Progenitor cell of endocrine pancreas (in vitro differentiated cells): Measurements from ENCODE around the gene PLXNC1. TPM values are rescaled to one million over a fixed set of nuclear protein-coding genes. Genes with fewer than 3 reads are reported as not detected.

Experiments
- DNase-seq: peaks from one replicate; pipeline ENCODE4 v3.0.0; 2021; ENCODE audit warnings: low spot score; ENCODE audit not compliant: unreplicated experiment
- H3K27ac Mint-ChIP-seq: 2 replicates; pipeline ENCODE4 v1.8.0; 2021; ENCODE audit warnings: mild to moderate bottlenecking, moderate library complexity, mixed read lengths
- H3K27me3 Mint-ChIP-seq: 2 replicates; pipeline ENCODE4 v1.8.0; 2021; ENCODE audit warnings: mixed read lengths
- H3K36me3 Mint-ChIP-seq: 2 replicates; pipeline ENCODE4 v1.8.0; 2022; ENCODE audit warnings: mixed read lengths; ENCODE audit not compliant: insufficient read depth
- H3K4me1 Mint-ChIP-seq: 2 replicates; pipeline ENCODE4 v1.8.0; 2021; ENCODE audit warnings: low read depth, mixed read lengths
- H3K4me3 Mint-ChIP-seq: 2 replicates; pipeline ENCODE4 v1.8.0; 2021; ENCODE audit warnings: low read depth, mild to moderate bottlenecking, moderate library complexity, mixed read lengths
- H3K9me3 Mint-ChIP-seq: 2 replicates; pipeline ENCODE4 v1.8.0; 2021; ENCODE audit warnings: low read depth, mixed read lengths
- CTCF ChIP-seq: fragments of 200-600 bp; sonication (generic); IDR thresholded peaks from one replicate; pipeline ENCODE4 v1.5.0; 2021; ENCODE audit warnings: antibody characterized with exemption, mild to moderate bottlenecking; ENCODE audit not compliant: unreplicated experiment
- total RNA-seq: library from RNA; stranded (reverse); gene quantifications from 2 replicates; pipeline ENCODE4 v1.2.1, GENCODE V29; 2021

Gene PLXNC1
- total RNA-seq, 1 donor from 2014 or later = 25.7 TPM

- Mint-ChIP-seq H3K4me1 (no peaks in the 10 kb centered on the region), H3K27ac (no peak overlapping the region), H3K4me3 (no peak overlapping the region), H3K36me3 (peaks cover 13% of the 10 kb centered on the region), H3K27me3 (no peaks in the 10 kb centered on the region), H3K9me3 (no peaks in the 10 kb centered on the region)
- TF ChIP-seq CTCF = no peak
- DNase-seq = no peak
These were observed 119.6 kb downstream of the PLXNC1 start for GRCh38 chr12:94267921-94268471.

GRCh38 chr12:94269316-94269999, 121.1 kb downstream of the PLXNC1 start:
- Mint-ChIP-seq H3K9me3 (no peaks in the 10 kb centered on the region), H3K36me3 (peaks cover 12% of the 10 kb centered on the region)

GRCh38 chr12:94271351-94271750, 123.0 kb downstream of the PLXNC1 start:
- no peak for TF ChIP-seq CTCF
- Mint-ChIP-seq H3K9me3 (no peaks in the 10 kb centered on the region), H3K4me3 (no peak overlapping the region), H3K27me3 (no peaks in the 10 kb centered on the region), H3K27ac (no peak overlapping the region), H3K36me3 (peaks cover 4% of the 10 kb centered on the region), H3K4me1 (no peaks in the 10 kb centered on the region)
- no peak for DNase-seq

More at GRCh38 chr12:94269316-94269999, 121.1 kb downstream of the PLXNC1 start:
- no peaks in the 10 kb centered on the region for H3K27me3 Mint-ChIP-seq
- DNase-seq = no peak
- no peaks in the 10 kb centered on the region for H3K4me1 Mint-ChIP-seq
- H3K27ac Mint-ChIP-seq = no peak overlapping the region
- H3K4me3 Mint-ChIP-seq = no peak overlapping the region
- no peak for TF ChIP-seq CTCF

GRCh38 chr12:94272280-94272679, 123.9 kb downstream of the PLXNC1 start:
- H3K36me3 Mint-ChIP-seq = peaks cover 4% of the 10 kb centered on the region
- H3K27me3 Mint-ChIP-seq = no peaks in the 10 kb centered on the region
- no peak overlapping the region for H3K4me3 Mint-ChIP-seq
- TF ChIP-seq CTCF = no peak
- H3K27ac Mint-ChIP-seq = no peak overlapping the region
- DNase-seq = no peak
- no peaks in the 10 kb centered on the region for H3K4me1 Mint-ChIP-seq
- H3K9me3 Mint-ChIP-seq = no peaks in the 10 kb centered on the region

- H3K9me3 Mint-ChIP-seq = no peaks in the 10 kb centered on the region
- DNase-seq = no peak
- no peak for TF ChIP-seq CTCF
- no peaks in the 10 kb centered on the region for H3K27me3 Mint-ChIP-seq
- no peak overlapping the region for H3K27ac Mint-ChIP-seq
- H3K36me3 Mint-ChIP-seq = peaks cover 4% of the 10 kb centered on the region
- H3K4me1 Mint-ChIP-seq = peaks cover 4% of the 10 kb centered on the region
- no peak overlapping the region for H3K4me3 Mint-ChIP-seq
These were observed 124.9 kb downstream of the PLXNC1 start for GRCh38 chr12:94273272-94273671.
